ENCODE results near the gene PRKN.

GRCh38 chr6:161459008-161459615 lies 1268.5 kb downstream of the PRKN start:
- TF ChIP-seq CTCF (conservative IDR thresholded peaks at IDR 0.05) (no peak), ZFX (IDR thresholded peaks at IDR 0.05) (no peak)

Measured in C4-2B (cell line).